Keratinocyte (primary cell): ENCODE results near the gene PRR9. TPM values are rescaled to one million over a fixed set of nuclear protein-coding genes. Genes with fewer than 3 reads are reported as not detected.

Experiments
- DNase-seq: peaks from one replicate; pipeline ENCODE4 v3.0.0-alpha.2; 2011; ENCODE audit warnings: low read depth, missing footprints, low spot score
- FAIRE-seq: peaks from 2 replicates; lab custom pipeline; 2011; peaks lifted over from hg19 to GRCh38; lab: Jason Lieb, UNC
- H2AFZ ChIP-seq: 2 replicates; pipeline ENCODE4 v1.6.0; 2012; ENCODE audit warnings: low read length, control low read depth, inconsistent platforms; ENCODE audit not compliant: control insufficient read depth
- H3K27ac ChIP-seq: 2 replicates; pipeline ENCODE4 v1.5.1; 2011; ENCODE audit warnings: low read length; ENCODE audit not compliant: control insufficient read depth, insufficient read depth
- H3K27me3 ChIP-seq: 3 replicates; pipeline ENCODE4 v1.6.0; 2011; ENCODE audit warnings: low read length; ENCODE audit not compliant: control insufficient read depth, insufficient read depth; ENCODE audit errors: extremely low read depth
- H3K36me3 ChIP-seq, 2 experiments: 2 replicates in 1 of 2; 3 replicates in 1 of 2; pipeline ENCODE4 v1.5.1; 2011; ENCODE audit warnings: low read length in 2 of 2, mild to moderate bottlenecking in 1 of 2; ENCODE audit not compliant: control insufficient read depth in 2 of 2, insufficient read depth in 2 of 2; ENCODE audit errors: extremely low read depth in 1 of 2
- H3K4me1 ChIP-seq: 3 replicates; pipeline ENCODE4 v1.5.1; 2011; ENCODE audit warnings: low read length; ENCODE audit not compliant: control insufficient read depth, insufficient read depth; ENCODE audit errors: extremely low read depth
- H3K4me2 ChIP-seq: 3 replicates; pipeline ENCODE4 v1.6.0; 2011; ENCODE audit warnings: low read depth, low read length; ENCODE audit not compliant: control insufficient read depth, insufficient read depth; ENCODE audit errors: extremely low read depth
- H3K4me3 ChIP-seq, 3 experiments: fragments of 200-600 bp in 1 of 3; sonication (generic) in 1 of 3; 2 replicates in 2 of 3; 3 replicates in 1 of 3; pipeline ENCODE4 v1.5.1; 2011 to 2016; ENCODE audit warnings: low read length in 3 of 3, mild to moderate bottlenecking in 3 of 3, control low read depth in 2 of 3, inconsistent platforms in 1 of 3, low read depth in 1 of 3, mixed read lengths in 1 of 3, mixed run types in 1 of 3, moderate library complexity in 1 of 3; ENCODE audit not compliant: control insufficient read depth in 2 of 3, insufficient read depth in 2 of 3; ENCODE audit errors: extremely low read depth in 1 of 3
- H3K79me2 ChIP-seq: 2 replicates; pipeline ENCODE4 v1.6.0; 2012; ENCODE audit warnings: low read length; ENCODE audit not compliant: control insufficient read depth, insufficient read depth
- H3K9ac ChIP-seq: 3 replicates; pipeline ENCODE4 v1.6.0; 2011; ENCODE audit warnings: low read length; ENCODE audit not compliant: control insufficient read depth, insufficient read depth; ENCODE audit errors: extremely low read depth
- H3K9me1 ChIP-seq: 3 replicates; pipeline ENCODE4 v1.6.0; 2011; ENCODE audit warnings: low read length; ENCODE audit not compliant: control insufficient read depth, insufficient read depth; ENCODE audit errors: extremely low read depth
- H3K9me3 ChIP-seq: 2 replicates; pipeline ENCODE4 v1.5.1; 2012; ENCODE audit warnings: low read depth, low read length; ENCODE audit not compliant: control insufficient read depth
- H4K20me1 ChIP-seq: 3 replicates; pipeline ENCODE4 v1.6.0; 2011; ENCODE audit warnings: low read length; ENCODE audit not compliant: control insufficient read depth, insufficient read depth; ENCODE audit errors: extremely low read depth
- EZH2 ChIP-seq: IDR thresholded peaks from one replicate; pipeline ENCODE4 v1.6.1; 2012; ENCODE audit warnings: inconsistent platforms, mild to moderate bottlenecking, low read length, moderate library complexity
- dilution Hi-C: fragments of 300-500 bp; cut with MboI; formaldehyde crosslinking; loops from one replicate; pipeline ENCODE4 v1.7.0; 2020; ENCODE audit warnings: low sequenced_read_pairs; ENCODE audit not compliant: extremely low pct_ligation_motif_present
- polyA plus RNA-seq, 5 experiments: library from polyadenylated mRNA; depleted of rRNA in 3 of 5; stranded (reverse) in 3 of 5; stranded (forward) in 1 of 5; unstranded in 1 of 5; fragments of >200 nt; gene quantifications; 1 replicate in 1 of 5; 2 replicates in 3 of 5; 3 replicates in 1 of 5; pipeline versions ENCODE4 v1.2.1 to v1.2.3, GENCODE V29; 2011 to 2012; ENCODE audit warnings: missing spikeins in 2 of 5, low read depth in 1 of 5, low replicate concordance in 1 of 5
- TF ChIP-seq, protein P1 (sequence below), 3 experiments: IDR thresholded peaks in 1 of 3; conservative IDR thresholded peaks in 1 of 3; optimal IDR thresholded peaks in 1 of 3; 2 replicates in 2 of 3; 3 replicates in 1 of 3; pipeline versions ENCODE3 to v1.5.1; 2011; ENCODE audit warnings: low read length in 3 of 3, mild to moderate bottlenecking in 3 of 3, moderate library complexity in 2 of 3, control low read depth in 1 of 3, inconsistent platforms in 1 of 3; ENCODE audit not compliant: insufficient read depth in 2 of 3; ENCODE audit errors: extremely low read depth in 1 of 3

PRR9 gene
- polyA plus RNA-seq, 1 donor (not counting 4 experiments of a cell fraction or from before 2014, with no cell fraction given), result 2.6 TPM

DNA sequence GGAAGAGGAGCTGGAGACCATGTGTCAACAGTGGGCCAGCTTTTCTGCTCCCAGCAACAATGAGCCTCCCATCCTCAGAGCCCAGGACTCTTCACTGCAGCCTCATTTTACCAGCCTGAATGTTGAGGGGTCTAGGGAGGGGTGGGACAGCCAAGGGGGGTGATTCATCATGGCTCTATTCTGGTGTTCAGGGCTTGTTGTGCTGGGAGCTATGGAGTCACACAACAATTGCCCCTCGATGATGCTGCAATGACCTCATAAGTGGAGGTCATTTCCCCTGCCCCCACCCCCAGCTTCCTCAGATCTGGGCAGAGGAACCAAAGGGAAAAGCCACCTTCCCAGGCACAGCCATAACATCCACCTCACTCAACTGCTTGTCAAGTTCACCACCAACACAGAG lies 14.3 kb upstream of the PRR9 start, which contains the start of gene LELP1:
LELP1 (plus strand) TSS at position 301 of the 400 bp plus-strand sequence. CDS start 1,278 bp downstream, outside the sequence.
- no peak within 1 kb of the TSS for H3K4me2 ChIP-seq
- H3K4me1 ChIP-seq, result no peaks in the 10 kb centered on the region
- H3K27ac ChIP-seq, result no peak within 1 kb of the TSS
- dilution Hi-C loops, result no loop called here
- no peaks in the 10 kb centered on the region for H4K20me1 ChIP-seq
- no peak for FAIRE-seq
- H2AFZ ChIP-seq, result no peak within 1 kb of the TSS
- TF ChIP-seq, protein P1, sequence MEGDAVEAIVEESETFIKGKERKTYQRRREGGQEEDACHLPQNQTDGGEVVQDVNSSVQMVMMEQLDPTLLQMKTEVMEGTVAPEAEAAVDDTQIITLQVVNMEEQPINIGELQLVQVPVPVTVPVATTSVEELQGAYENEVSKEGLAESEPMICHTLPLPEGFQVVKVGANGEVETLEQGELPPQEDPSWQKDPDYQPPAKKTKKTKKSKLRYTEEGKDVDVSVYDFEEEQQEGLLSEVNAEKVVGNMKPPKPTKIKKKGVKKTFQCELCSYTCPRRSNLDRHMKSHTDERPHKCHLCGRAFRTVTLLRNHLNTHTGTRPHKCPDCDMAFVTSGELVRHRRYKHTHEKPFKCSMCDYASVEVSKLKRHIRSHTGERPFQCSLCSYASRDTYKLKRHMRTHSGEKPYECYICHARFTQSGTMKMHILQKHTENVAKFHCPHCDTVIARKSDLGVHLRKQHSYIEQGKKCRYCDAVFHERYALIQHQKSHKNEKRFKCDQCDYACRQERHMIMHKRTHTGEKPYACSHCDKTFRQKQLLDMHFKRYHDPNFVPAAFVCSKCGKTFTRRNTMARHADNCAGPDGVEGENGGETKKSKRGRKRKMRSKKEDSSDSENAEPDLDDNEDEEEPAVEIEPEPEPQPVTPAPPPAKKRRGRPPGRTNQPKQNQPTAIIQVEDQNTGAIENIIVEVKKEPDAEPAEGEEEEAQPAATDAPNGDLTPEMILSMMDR (optimal IDR thresholded peaks at IDR 0.05 in 1 of 3, IDR thresholded peaks at IDR 0.05 in 1 of 3, conservative IDR thresholded peaks at IDR 0.05 in 1 of 3; ENCODE audit: extremely low read depth in 1 of 3, insufficient read depth in 2 of 3, low read length in 3 of 3), result no peak
- TF ChIP-seq EZH2, result no peak
- DNase-seq, result no peak
- no peaks in the 10 kb centered on the region for H3K36me3 ChIP-seq
- H3K9me1 ChIP-seq, result no peaks in the 10 kb centered on the region
- no peaks in the 10 kb centered on the region for H3K79me2 ChIP-seq
- H3K9ac ChIP-seq, result no peak within 1 kb of the TSS
- no peaks in the 10 kb centered on the region for H3K9me3 ChIP-seq
- no peak within 1 kb of the TSS for H3K4me3 ChIP-seq
- H3K27me3 ChIP-seq, result peaks cover 12% of the 10 kb centered on the region

DNA sequence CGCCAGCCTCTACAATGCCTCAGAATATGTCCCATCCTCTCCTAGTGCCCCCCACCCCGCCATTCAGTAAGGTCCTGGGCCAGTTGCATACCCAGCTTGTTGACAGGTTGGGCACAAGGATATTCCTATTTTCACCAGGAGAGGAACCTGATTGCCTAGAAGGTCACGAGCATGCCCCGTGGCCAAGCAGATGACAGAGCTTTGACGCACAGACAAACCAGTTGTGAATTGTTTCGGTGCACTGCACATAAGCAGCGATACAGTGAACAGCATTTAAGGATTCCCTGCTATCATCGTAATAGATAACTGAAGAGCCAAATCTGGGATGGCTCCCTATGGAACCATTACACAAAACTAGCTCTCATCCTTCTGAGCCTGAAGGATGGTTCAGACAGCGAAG lies 10.8 kb upstream of the PRR9 start:
- peaks cover 13% of the 10 kb centered on the region for H3K27me3 ChIP-seq
- no peak overlapping the region for H3K9ac ChIP-seq
- H2AFZ ChIP-seq, result no peak overlapping the region
- no peaks in the 10 kb centered on the region for H3K79me2 ChIP-seq
- TF ChIP-seq, protein P1 (optimal IDR thresholded peaks at IDR 0.05 in 1 of 3, IDR thresholded peaks at IDR 0.05 in 1 of 3, conservative IDR thresholded peaks at IDR 0.05 in 1 of 3; ENCODE audit: extremely low read depth in 1 of 3, insufficient read depth in 2 of 3, low read length in 3 of 3), result no peak
- no peak for TF ChIP-seq EZH2
- H3K4me1 ChIP-seq, result no peaks in the 10 kb centered on the region
- H3K9me1 ChIP-seq, result no peaks in the 10 kb centered on the region
- H3K36me3 ChIP-seq, result no peaks in the 10 kb centered on the region
- no peaks in the 10 kb centered on the region for H4K20me1 ChIP-seq
- no peak overlapping the region for H3K27ac ChIP-seq
- no peak overlapping the region for H3K4me3 ChIP-seq
- H3K4me2 ChIP-seq, result no peak overlapping the region
- H3K9me3 ChIP-seq, result no peaks in the 10 kb centered on the region
- no peak for DNase-seq
- dilution Hi-C loops, result no loop called here
- FAIRE-seq, result no peak
